HEK293T (cell line): ENCODE data around the gene CSRP1.

Experiments used
- CTCF ChIA-PET: fragments of 350-600 bp; formaldehyde crosslinking; extraction: SDS; loops from one replicate; lab custom pipeline; 2021; ENCODE audit warnings: antibody characterized with exemption, inconsistent platforms; lab: Yijun Ruan, JAX
- POLR2A ChIA-PET: fragments of 350-600 bp; formaldehyde crosslinking; extraction: SDS; loops from one replicate; lab custom pipeline; 2020; ENCODE audit warnings: antibody characterized with exemption, inconsistent platforms; lab: Yijun Ruan, JAX
- DNase-seq: peaks from one replicate; pipeline ENCODE4 v3.0.0; 2012; ENCODE audit warnings: mixed read lengths; ENCODE audit errors: extremely low spot score
- ARNT ChIP-seq: fragments of 450-650 bp; IDR thresholded peaks from 2 replicates; pipeline ENCODE4 v1.6.1; 2017; ENCODE audit warnings: mild to moderate bottlenecking
- BHLHE40 ChIP-seq: fragments of 450-650 bp; IDR thresholded peaks from 2 replicates; pipeline ENCODE4 v1.6.1; 2016; ENCODE audit warnings: mild to moderate bottlenecking, moderate library complexity, borderline replicate concordance
- CTBP1 ChIP-seq: fragments of 450-650 bp; IDR thresholded peaks from 2 replicates; pipeline ENCODE4 v1.6.1; 2016; ENCODE audit warnings: borderline replicate concordance
- ELF4 ChIP-seq: fragments of 450-650 bp; IDR thresholded peaks from 2 replicates; pipeline ENCODE4 v1.6.1; 2017; ENCODE audit warnings: antibody characterized with exemption
- FOXA1 ChIP-seq: fragments of 450-650 bp; IDR thresholded peaks from 2 replicates; pipeline ENCODE4 v1.6.1; 2016; ENCODE audit warnings: mild to moderate bottlenecking
- FOXK2 ChIP-seq: fragments of 450-650 bp; IDR thresholded peaks from 2 replicates; pipeline ENCODE4 v1.6.1; 2016; ENCODE audit warnings: mild to moderate bottlenecking
- FOXM1 ChIP-seq: fragments of 450-650 bp; IDR thresholded peaks from 2 replicates; pipeline ENCODE4 v1.6.1; 2017; ENCODE audit warnings: mild to moderate bottlenecking, borderline replicate concordance
- HDGF ChIP-seq: fragments of 450-650 bp; IDR thresholded peaks from 2 replicates; pipeline ENCODE4 v1.6.1; 2017; ENCODE audit warnings: antibody characterized with exemption, borderline replicate concordance
- L3MBTL2 ChIP-seq: fragments of 450-650 bp; conservative IDR thresholded peaks from 2 replicates; pipeline ENCODE4 v1.6.1; 2016; ENCODE audit warnings: mild to moderate bottlenecking
- LEF1 ChIP-seq: fragments of 450-650 bp; IDR thresholded peaks from 2 replicates; pipeline ENCODE4 v1.6.1; 2017; ENCODE audit warnings: mild to moderate bottlenecking, borderline replicate concordance
- NFRKB ChIP-seq: fragments of 450-650 bp; IDR thresholded peaks from 2 replicates; pipeline ENCODE4 v1.6.1; 2016; ENCODE audit warnings: mild to moderate bottlenecking, moderate library complexity
- PKNOX1 ChIP-seq: fragments of 450-650 bp; IDR thresholded peaks from 2 replicates; pipeline ENCODE4 v1.6.1; 2016
- SP1 ChIP-seq: fragments of 450-650 bp; IDR thresholded peaks from 2 replicates; pipeline ENCODE4 v1.6.1; 2017
- SUZ12 ChIP-seq: fragments of 450-650 bp; IDR thresholded peaks from 2 replicates; pipeline ENCODE4 v1.6.1; 2016; ENCODE audit warnings: mild to moderate bottlenecking
- TARDBP ChIP-seq: fragments of 450-650 bp; IDR thresholded peaks from 2 replicates; pipeline ENCODE4 v1.6.1; 2016
- ZNF384 ChIP-seq: fragments of 450-650 bp; IDR thresholded peaks from 2 replicates; pipeline ENCODE4 v1.6.1; 2016

CSRP1 gene

DNA sequence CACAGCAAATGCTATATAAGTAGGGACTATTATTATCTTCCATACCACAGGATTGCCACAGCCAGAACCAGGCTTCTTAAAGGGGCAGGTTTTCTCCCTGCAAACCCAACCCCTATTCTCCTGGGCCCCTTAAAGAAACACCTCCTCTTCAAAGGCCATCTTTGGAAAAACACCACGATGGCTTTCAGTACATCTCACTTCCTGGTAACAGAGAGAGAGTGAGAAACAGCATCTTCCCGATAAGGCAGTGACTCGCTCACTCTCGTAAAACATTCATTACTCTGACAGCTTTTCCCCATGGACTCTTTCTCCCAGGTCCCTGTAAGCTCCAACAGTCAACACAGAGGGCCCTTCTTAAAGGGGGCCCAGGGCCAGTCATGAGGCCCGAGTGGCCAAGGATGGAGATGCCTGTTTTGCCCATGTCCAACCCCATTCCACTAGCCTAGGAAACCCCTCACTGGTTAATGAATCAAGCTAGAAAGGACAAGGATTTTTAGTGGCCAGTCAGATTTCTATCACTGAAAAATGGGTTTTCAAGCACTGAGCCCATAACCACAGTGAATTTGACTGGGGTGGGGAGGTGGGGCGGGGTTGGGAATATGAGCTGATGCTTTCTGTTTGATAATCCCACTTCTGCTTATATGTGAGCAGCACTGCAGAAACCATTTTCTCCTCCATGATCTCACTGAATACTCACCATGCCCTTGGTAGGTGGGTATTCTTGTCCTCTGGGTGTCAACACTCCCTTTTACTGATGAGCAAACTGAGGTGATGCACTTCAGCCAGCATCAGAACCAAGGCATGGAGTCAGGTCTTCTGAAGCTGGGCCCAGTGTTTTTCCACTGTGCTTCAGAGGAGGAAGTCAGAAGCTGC is 28.4 kb upstream of the CSRP1 start:
- TF ChIP-seq PKNOX1 = peak; percentile 58
- TF ChIP-seq TARDBP = no peak
- DNase-seq = no peak
- POLR2A ChIA-PET = no interaction called here
- CTCF ChIA-PET = interaction anchor here (0.5 to 1.0 kb wide), 5 partner anchors 10 to 174 kb away, joined by 3 to 6 read pairs (median 4); no protein-coding TSS in a partner anchor

- TF ChIP-seq HDGF = no peak
- no peak for TF ChIP-seq SP1
- no peak for TF ChIP-seq FOXK2
- TF ChIP-seq TARDBP = no peak
- no peak for TF ChIP-seq L3MBTL2
- no peak for TF ChIP-seq ARNT
- no peak for TF ChIP-seq BHLHE40
- TF ChIP-seq ELF4 = no peak
- TF ChIP-seq CTBP1 = no peak
- no peak for TF ChIP-seq ZNF384
- no peak for TF ChIP-seq PKNOX1
- no peak for TF ChIP-seq FOXM1
- TF ChIP-seq NFRKB = no peak
- no peak for DNase-seq
- POLR2A ChIA-PET = no interaction called here
- CTCF ChIA-PET = interaction anchor here (0.9 to 1.5 kb wide), 3 partner anchors 21 to 170 kb away, joined by 3 to 4 read pairs (median 3); no protein-coding TSS in a partner anchor
These were observed 26.9 kb upstream of the CSRP1 start for GRCh38 chr1:201533836-201534235.

DNA sequence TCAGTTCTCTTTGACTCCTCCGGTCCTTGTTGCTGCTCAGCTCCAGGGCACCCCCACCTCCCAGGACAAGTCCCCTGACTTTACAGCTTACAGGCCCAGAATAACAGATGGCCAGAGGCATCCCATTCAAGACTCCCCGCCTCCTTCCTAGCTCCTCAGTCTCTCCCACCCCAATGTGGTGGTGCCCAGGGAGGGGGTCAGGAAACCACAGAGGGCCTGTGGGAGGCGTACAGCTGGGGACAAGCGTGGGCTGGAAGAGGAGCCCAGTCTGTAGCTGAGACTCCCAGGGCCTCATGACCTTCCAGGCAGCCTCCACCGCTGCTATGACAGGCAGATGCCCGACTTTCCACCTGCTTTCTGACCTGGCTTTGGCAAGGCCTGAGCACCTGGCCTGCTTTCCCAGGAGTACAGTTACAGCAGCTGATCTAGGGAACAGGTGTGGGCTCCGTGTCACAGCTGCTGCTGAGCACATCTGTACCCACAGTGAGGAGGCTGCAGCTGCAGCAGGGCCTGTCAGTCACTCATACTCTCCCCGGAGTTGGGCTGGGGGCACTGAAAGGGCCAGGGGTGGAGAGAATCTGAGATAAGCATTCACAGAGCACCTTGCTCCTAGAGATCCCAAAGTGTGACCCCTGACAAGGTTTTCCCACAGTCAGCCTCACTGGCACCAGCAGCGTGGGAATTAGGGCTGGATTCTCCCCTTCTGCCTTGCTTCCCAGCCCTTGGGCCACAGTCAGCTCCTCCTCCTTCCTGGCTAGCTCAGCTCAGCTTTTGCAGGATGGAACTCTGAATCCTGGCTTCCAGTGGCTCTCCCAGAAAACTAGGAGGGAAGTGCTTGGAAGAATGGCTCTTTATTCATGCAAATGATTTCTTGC is 24.9 kb upstream of the CSRP1 start:
- DNase-seq = no peak
- TF ChIP-seq FOXK2 (no peak), HDGF (no peak), SP1 (no peak), BHLHE40 (no peak)
- ChIA-PET POLR2A (no interaction called here), CTCF (interaction anchor here (0.8 to 2.8 kb wide), 9 partner anchors 8 to 261 kb away, joined by 3 to 23 read pairs (median 4); no protein-coding TSS in a partner anchor)

- ChIA-PET POLR2A (no interaction called here), CTCF (interaction anchor here (0.6 to 2.8 kb wide), 13 partner anchors 9 to 1023 kb away, joined by 3 to 23 read pairs (median 4); no protein-coding TSS in a partner anchor)
- TF ChIP-seq ZNF384 = no peak
- TF ChIP-seq L3MBTL2 = no peak
- TF ChIP-seq ARNT = no peak
- TF ChIP-seq ELF4 = no peak
- TF ChIP-seq SUZ12 = no peak
- no peak for TF ChIP-seq SP1
- no peak for TF ChIP-seq FOXM1
- no peak for TF ChIP-seq NFRKB
- no peak for TF ChIP-seq TARDBP
- no peak for TF ChIP-seq FOXK2
- DNase-seq = peak; percentile 90
These were observed 24.0 kb upstream of the CSRP1 start for GRCh38 chr1:201530741-201531531.

- ChIA-PET CTCF (no interaction called here), POLR2A (no interaction called here)
- no peak for DNase-seq
- TF ChIP-seq FOXA1 (no peak), LEF1 (no peak), FOXK2 (no peak), BHLHE40 (no peak), CTBP1 (no peak), SP1 (no peak)
These were observed 21.8 kb upstream of the CSRP1 start for GRCh38 chr1:201528631-201529252.

DNA sequence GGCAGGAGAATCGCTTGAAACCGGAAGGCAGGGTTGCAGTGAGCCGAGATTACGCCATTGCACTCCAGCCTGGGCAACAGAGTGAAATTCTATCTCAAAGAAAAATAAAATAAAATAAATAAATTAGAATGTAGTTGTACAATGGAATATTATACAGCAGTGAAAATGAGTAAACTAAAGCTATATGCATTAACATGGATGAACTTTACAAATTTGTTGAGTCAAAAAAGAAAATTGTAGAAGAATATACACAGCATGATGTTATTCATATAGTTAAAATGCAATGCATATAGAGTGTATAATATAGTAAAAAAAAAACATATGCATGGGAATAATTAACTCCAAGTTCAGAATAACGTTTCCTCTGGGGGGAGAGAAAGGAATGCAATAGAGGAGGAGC is 21.0 kb upstream of the CSRP1 start:
- no peak for DNase-seq
- ChIA-PET CTCF (no interaction called here), POLR2A (no interaction called here)
- TF ChIP-seq SP1 = no peak
- TF ChIP-seq PKNOX1 = no peak
- TF ChIP-seq CTBP1 = no peak
- no peak for TF ChIP-seq L3MBTL2
- TF ChIP-seq ARNT = no peak
- no peak for TF ChIP-seq FOXA1
- TF ChIP-seq ELF4 = no peak
- no peak for TF ChIP-seq NFRKB
- no peak for TF ChIP-seq FOXM1
- TF ChIP-seq FOXK2 = no peak
- TF ChIP-seq TARDBP = no peak
- no peak for TF ChIP-seq HDGF
- no peak for TF ChIP-seq ZNF384
- no peak for TF ChIP-seq BHLHE40
- TF ChIP-seq SUZ12 = no peak
- TF ChIP-seq LEF1 = no peak
